ENCODE measurements around the gene CRY1. TPM values are rescaled to one million over a fixed set of nuclear protein-coding genes. Genes with fewer than 3 reads are reported as not detected.

CRY1 gene
- total RNA-seq, 2 experiments from 2014 or later = 26.6 to 27.8 TPM

GRCh38 chr12:107042801-107043200, 50.5 kb downstream of the CRY1 start:
- no peak overlapping the region for H3K4me3 Mint-ChIP-seq
- H3K27me3 Mint-ChIP-seq = no peaks in the 10 kb centered on the region
- TF ChIP-seq CTCF (IDR thresholded peaks at IDR 0.05) = no peak
- POLR2A ChIA-PET = interaction anchor here (1.4 kb wide), 1 partner anchor 33 kb away, joined by 3 read pairs; no protein-coding TSS in a partner anchor
- peaks cover 22% of the 10 kb centered on the region for H3K9me3 Mint-ChIP-seq
- CTCF ChIA-PET = interaction anchor here (1.2 to 1.8 kb wide), 2 partner anchors 62 to 89 kb away, joined by 3 to 6 read pairs; no protein-coding TSS in a partner anchor
- DNase-seq (no peak), ATAC-seq (no peak)
- no peak overlapping the region for H3K27ac Mint-ChIP-seq
- intact Hi-C loops (cut with micrococcal nuclease) = no loop called here
- peaks cover 36% of the 10 kb centered on the region for H3K36me3 Mint-ChIP-seq (ENCODE audit: low read depth)
- H3K4me1 Mint-ChIP-seq (ENCODE audit: low read depth) = peaks cover 17% of the 10 kb centered on the region

GRCh38 chr12:107035733-107036132, 57.6 kb downstream of the CRY1 start:
- no peak for TF ChIP-seq CTCF (IDR thresholded peaks at IDR 0.05)
- Mint-ChIP-seq H3K36me3 (ENCODE audit: low read depth) (peaks cover 24% of the 10 kb centered on the region), H3K4me1 (ENCODE audit: low read depth) (peaks cover 27% of the 10 kb centered on the region)

GRCh38 chr12:107033758-107034739, 59.3 kb downstream of the CRY1 start:
- Mint-ChIP-seq H3K27me3 (no peaks in the 10 kb centered on the region), H3K27ac (no peak overlapping the region), H3K36me3 (ENCODE audit: low read depth) (peaks cover 20% of the 10 kb centered on the region), H3K4me3 (no peak overlapping the region), H3K4me1 (ENCODE audit: low read depth) (peaks cover 32% of the 10 kb centered on the region), H3K9me3 (peaks cover 1% of the 10 kb centered on the region)
- CTCF ChIA-PET = no interaction called here
- TF ChIP-seq CTCF (IDR thresholded peaks at IDR 0.05) = no peak
- ATAC-seq (no peak), DNase-seq (no peak)
- POLR2A ChIA-PET = no interaction called here
- intact Hi-C loops (cut with micrococcal nuclease) = no loop called here

More at GRCh38 chr12:107035733-107036132, 57.6 kb downstream of the CRY1 start:
- H3K27me3 Mint-ChIP-seq = no peaks in the 10 kb centered on the region
- intact Hi-C loops (cut with micrococcal nuclease) = no loop called here
- POLR2A ChIA-PET = interaction anchor here (0.6 kb wide), 1 partner anchor 686 kb away, joined by 3 read pairs; no protein-coding TSS in a partner anchor
- no peak for ATAC-seq
- CTCF ChIA-PET = interaction anchor here (0.7 kb wide), 1 partner anchor 22 kb away, joined by 3 read pairs; no protein-coding TSS in a partner anchor
- H3K4me3 Mint-ChIP-seq = no peak overlapping the region
- no peak for DNase-seq
- peaks cover 3% of the 10 kb centered on the region for H3K9me3 Mint-ChIP-seq
- no peak overlapping the region for H3K27ac Mint-ChIP-seq

- intact Hi-C loops (cut with micrococcal nuclease) = no loop called here
- H3K4me3 Mint-ChIP-seq = no peak overlapping the region
- no peak overlapping the region for H3K27ac Mint-ChIP-seq
- peaks cover 1% of the 10 kb centered on the region for H3K9me3 Mint-ChIP-seq
- CTCF ChIA-PET = no interaction called here
- no peaks in the 10 kb centered on the region for H3K27me3 Mint-ChIP-seq
- H3K4me1 Mint-ChIP-seq (ENCODE audit: low read depth) = peaks cover 31% of the 10 kb centered on the region
- no peak for ATAC-seq
- peaks cover 12% of the 10 kb centered on the region for H3K36me3 Mint-ChIP-seq (ENCODE audit: low read depth)
- DNase-seq = no peak
- no peak for TF ChIP-seq CTCF (IDR thresholded peaks at IDR 0.05)
- POLR2A ChIA-PET = no interaction called here
Measured at GRCh38 chr12:107032266-107032665, 61.1 kb downstream of the CRY1 start.

GRCh38 chr12:107031061-107031460, 62.3 kb downstream of the CRY1 start:
- peaks cover 36% of the 10 kb centered on the region for H3K4me1 Mint-ChIP-seq (ENCODE audit: low read depth)
- intact Hi-C loops (cut with micrococcal nuclease) = no loop called here
- DNase-seq (no peak), ATAC-seq (no peak)
- no peak overlapping the region for H3K27ac Mint-ChIP-seq
- no peak overlapping the region for H3K4me3 Mint-ChIP-seq
- no peaks in the 10 kb centered on the region for H3K9me3 Mint-ChIP-seq
- TF ChIP-seq CTCF (IDR thresholded peaks at IDR 0.05) = no peak
- peaks cover 5% of the 10 kb centered on the region for H3K36me3 Mint-ChIP-seq (ENCODE audit: low read depth)
- H3K27me3 Mint-ChIP-seq = no peaks in the 10 kb centered on the region
- POLR2A ChIA-PET = no interaction called here
- CTCF ChIA-PET = no interaction called here

Data from activated CD8-positive, alpha-beta T cell treated with anti-CD3 and anti-CD28 coated beads for 36 hours (primary cell).